OCI-LY7 (cell line): ENCODE results near the gene HTRA1.

ENCODE experiments used
- EZH2phosphoT487 ChIP-seq: fragments of 200-600 bp; sonication (generic); IDR thresholded peaks from 2 replicates; pipeline ENCODE4 v1.6.1; 2018; ENCODE audit warnings: low read depth, borderline replicate concordance, mild to moderate bottlenecking, mixed run types, antibody characterized with exemption, low read length, moderate library complexity, mixed read lengths
- TF ChIP-seq, protein P1 (sequence below): fragments of 200-600 bp; sonication (generic); conservative IDR thresholded peaks from 2 replicates; pipeline ENCODE4 v1.5.1; 2014; ENCODE audit warnings: mild to moderate bottlenecking, antibody characterized with exemption, low read length, moderate library complexity, mixed read lengths

DNA sequence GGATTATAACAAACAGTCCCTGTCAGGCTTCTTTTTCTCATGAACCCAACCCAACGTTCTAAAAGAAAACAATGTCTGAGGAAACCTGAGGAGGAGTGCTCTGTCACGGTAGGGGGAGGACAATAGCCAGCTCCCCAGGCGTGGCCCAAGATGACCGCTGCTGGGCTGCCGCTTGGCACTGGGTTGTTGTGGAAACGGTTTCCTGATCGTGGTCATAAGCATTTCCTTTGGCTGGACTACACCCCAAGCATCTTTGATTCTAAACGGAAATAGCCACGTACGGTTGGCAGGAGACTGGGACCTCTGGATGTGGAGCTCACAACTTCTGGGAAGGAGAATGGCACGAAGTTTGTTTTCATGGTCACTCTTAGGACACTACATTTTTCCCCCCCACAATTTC is 68.8 kb downstream of the HTRA1 start:
- TF ChIP-seq, protein P1, sequence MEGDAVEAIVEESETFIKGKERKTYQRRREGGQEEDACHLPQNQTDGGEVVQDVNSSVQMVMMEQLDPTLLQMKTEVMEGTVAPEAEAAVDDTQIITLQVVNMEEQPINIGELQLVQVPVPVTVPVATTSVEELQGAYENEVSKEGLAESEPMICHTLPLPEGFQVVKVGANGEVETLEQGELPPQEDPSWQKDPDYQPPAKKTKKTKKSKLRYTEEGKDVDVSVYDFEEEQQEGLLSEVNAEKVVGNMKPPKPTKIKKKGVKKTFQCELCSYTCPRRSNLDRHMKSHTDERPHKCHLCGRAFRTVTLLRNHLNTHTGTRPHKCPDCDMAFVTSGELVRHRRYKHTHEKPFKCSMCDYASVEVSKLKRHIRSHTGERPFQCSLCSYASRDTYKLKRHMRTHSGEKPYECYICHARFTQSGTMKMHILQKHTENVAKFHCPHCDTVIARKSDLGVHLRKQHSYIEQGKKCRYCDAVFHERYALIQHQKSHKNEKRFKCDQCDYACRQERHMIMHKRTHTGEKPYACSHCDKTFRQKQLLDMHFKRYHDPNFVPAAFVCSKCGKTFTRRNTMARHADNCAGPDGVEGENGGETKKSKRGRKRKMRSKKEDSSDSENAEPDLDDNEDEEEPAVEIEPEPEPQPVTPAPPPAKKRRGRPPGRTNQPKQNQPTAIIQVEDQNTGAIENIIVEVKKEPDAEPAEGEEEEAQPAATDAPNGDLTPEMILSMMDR = no peak
- no peak for TF ChIP-seq EZH2phosphoT487
